K562 (cell line): ENCODE results near the gene GIPC3. TPM values are rescaled to one million over a fixed set of nuclear protein-coding genes. Genes with fewer than 3 reads are reported as not detected.

Experiments used
- BHLHE40 ChIP-seq: IDR thresholded peaks from 2 replicates; pipeline ENCODE4 v1.6.1; 2011; ENCODE audit warnings: low read length, improper control_type of control experiment
- BRCA1 ChIP-seq, 2 experiments: fragments of 450-650 bp in 1 of 2; sonication (generic) in 1 of 2; formaldehyde crosslinking in 1 of 2; IDR thresholded peaks; 2 replicates each; pipeline versions ENCODE4 v1.5.0 to v1.6.1; 2017 to 2020; ENCODE audit warnings: mild to moderate bottlenecking in 1 of 2, missing genetic modification reagents in 1 of 2
- DEAF1 ChIP-seq: fragments of 450-650 bp; formaldehyde crosslinking; IDR thresholded peaks from 2 replicates; pipeline ENCODE4 v1.4.0; 2020; ENCODE audit warnings: mild to moderate bottlenecking, moderate library complexity
- HCFC1 ChIP-seq: IDR thresholded peaks from 2 replicates; pipeline ENCODE4 v1.6.1; 2012; ENCODE audit warnings: low read depth, low read length, improper control_type of control experiment
- HNRNPH1 ChIP-seq: fragments of 200-400 bp; formaldehyde crosslinking; optimal IDR thresholded peaks from 2 replicates; pipeline ENCODE3; 2017; ENCODE audit warnings: low read depth, mild to moderate bottlenecking, low read length, moderate library complexity
- HSF4 ChIP-seq: fragments of 250-450 bp; sonication (Bioruptor Pico); IDR thresholded peaks from 2 replicates; pipeline ENCODE4 v2.1.2; 2022; ENCODE audit warnings: mild to moderate bottlenecking, moderate library complexity, borderline replicate concordance
- MAZ ChIP-seq, 2 experiments: fragments of 450-650 bp in 1 of 2; sonication (generic) in 1 of 2; formaldehyde crosslinking; IDR thresholded peaks in 1 of 2; conservative IDR thresholded peaks in 1 of 2; 2 replicates each; pipeline versions ENCODE4 v1.4.0 to v1.5.0; 2020; ENCODE audit warnings: mild to moderate bottlenecking in 1 of 2, missing genetic modification reagents in 1 of 2
- NBN ChIP-seq: fragments of 450-650 bp; IDR thresholded peaks from 2 replicates; pipeline ENCODE4 v1.6.1; 2016; ENCODE audit warnings: low read depth, mild to moderate bottlenecking
- PTBP1 ChIP-seq: fragments of 200-400 bp; formaldehyde crosslinking; IDR thresholded peaks from 2 replicates; pipeline ENCODE4 v1.6.1; 2017; ENCODE audit warnings: low read depth, low read length
- PURB ChIP-seq: sonication (generic); formaldehyde crosslinking; IDR thresholded peaks from 2 replicates; pipeline ENCODE4 v1.9.0; 2021; ENCODE audit warnings: low read depth, mild to moderate bottlenecking, missing genetic modification reagents
- RBM22 ChIP-seq: fragments of 200-400 bp; formaldehyde crosslinking; IDR thresholded peaks from 2 replicates; pipeline ENCODE4 v1.6.1; 2018; ENCODE audit warnings: low read length, low read depth; ENCODE audit not compliant: poor library complexity, severe bottlenecking
- SMARCA5 ChIP-seq: fragments of 450-650 bp; IDR thresholded peaks from 2 replicates; pipeline ENCODE4 v1.6.1; 2016
- WHSC1 ChIP-seq: IDR thresholded peaks from one replicate; pipeline ENCODE4 v1.6.1; 2012; ENCODE audit warnings: low read length, control low read depth, inconsistent platforms
- ZNF121 ChIP-seq: sonication (generic); formaldehyde crosslinking; conservative IDR thresholded peaks from 2 replicates; pipeline ENCODE4 v1.8.0; 2022; ENCODE audit warnings: missing genetic modification reagents
- ZNF436 ChIP-seq: fragments of 250-450, 450-650 bp; sonication (Bioruptor Pico); formaldehyde crosslinking; IDR thresholded peaks from 2 replicates; pipeline ENCODE4 v1.7.0; 2020; ENCODE audit warnings: mild to moderate bottlenecking
- ZNF551 ChIP-seq: fragments of 250-450 bp; sonication (Bioruptor Pico); IDR thresholded peaks from 2 replicates; pipeline ENCODE4 v1.5.0; 2021; ENCODE audit warnings: mild to moderate bottlenecking, moderate library complexity
- ZNF586 ChIP-seq: fragments of 450-650 bp; formaldehyde crosslinking; conservative IDR thresholded peaks from 2 replicates; pipeline ENCODE4 v1.4.0; 2020; ENCODE audit warnings: mild to moderate bottlenecking, moderate library complexity
- polyA plus RNA-seq, 8 experiments: library from polyadenylated mRNA; depleted of rRNA in 4 of 8; stranded (reverse) in 5 of 8; unstranded in 3 of 8; fragments of >200 nt; fragmentation: Nextera tagmentation in 2 of 8; fragmentation: Illumina TruSeq in 1 of 8; extraction: Ambion mirVana in 2 of 8; extraction: Trizol in 1 of 8; gene quantifications; 2 replicates each; pipeline versions ENCODE4 v1.2.1 to v1.2.3, GENCODE V29; 2011 to 2014; ENCODE audit warnings: inconsistent platforms in 1 of 8, missing spikeins in 1 of 8
- total RNA-seq, 7 experiments: library from RNA; depleted of rRNA in 6 of 7; stranded (reverse); fragments of >200 nt in 6 of 7; fragmentation: Illumina TruSeq in 2 of 7; extraction: Trizol in 2 of 7; gene quantifications; 2 replicates each; pipeline versions ENCODE4 v1.2.1 to v1.2.3, GENCODE V29; 2011 to 2021; ENCODE audit warnings: low replicate concordance in 1 of 7
- TF ChIP-seq, protein P1 (sequence below): fragments of 250-450 bp; sonication (Bioruptor Pico); IDR thresholded peaks from 2 replicates; pipeline ENCODE4 v1.8.0; 2021; ENCODE audit warnings: mild to moderate bottlenecking, moderate library complexity
- TF ChIP-seq, protein P2 (sequence below): fragments of 450-650 bp; formaldehyde crosslinking; IDR thresholded peaks from 2 replicates; pipeline ENCODE4 v1.4.0; 2020; ENCODE audit warnings: mild to moderate bottlenecking, moderate library complexity

GIPC3 gene
- total and polyA plus RNA-seq, 9 of the 15 experiments (the other 6 are each of a cell fraction or from before 2014, with no cell fraction given): 0.03 to 3.6 (median 1.5) TPM; not detected in 1

GRCh38 chr19:3544742-3545668 is 40.3 kb upstream of the GIPC3 start (continued):
- 0 out of 2 replicates have a peak, but pooled peaks have one; percentile 24 for TF ChIP-seq BHLHE40
- TF ChIP-seq, protein P1, sequence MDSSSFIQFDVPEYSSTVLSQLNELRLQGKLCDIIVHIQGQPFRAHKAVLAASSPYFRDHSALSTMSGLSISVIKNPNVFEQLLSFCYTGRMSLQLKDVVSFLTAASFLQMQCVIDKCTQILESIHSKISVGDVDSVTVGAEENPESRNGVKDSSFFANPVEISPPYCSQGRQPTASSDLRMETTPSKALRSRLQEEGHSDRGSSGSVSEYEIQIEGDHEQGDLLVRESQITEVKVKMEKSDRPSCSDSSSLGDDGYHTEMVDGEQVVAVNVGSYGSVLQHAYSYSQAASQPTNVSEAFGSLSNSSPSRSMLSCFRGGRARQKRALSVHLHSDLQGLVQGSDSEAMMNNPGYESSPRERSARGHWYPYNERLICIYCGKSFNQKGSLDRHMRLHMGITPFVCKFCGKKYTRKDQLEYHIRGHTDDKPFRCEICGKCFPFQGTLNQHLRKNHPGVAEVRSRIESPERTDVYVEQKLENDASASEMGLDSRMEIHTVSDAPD (CRISPR knock-in tag): no peak
- TF ChIP-seq MAZ (CRISPR knock-in tag; conservative IDR thresholded peaks at IDR 0.05 in 1 of 2, IDR thresholded peaks at IDR 0.05 in 1 of 2): peak; percentile 46 to 55; a peak in 1 of 4 replicates
- 0 out of 2 replicates have a peak, but pooled peaks have one; percentile 56 for TF ChIP-seq PTBP1
- TF ChIP-seq SMARCA5: peak; percentile 99
- TF ChIP-seq ZNF551 (CRISPR knock-in tag): no peak
- no peak for TF ChIP-seq RBM22
- TF ChIP-seq HSF4 (CRISPR knock-in tag): no peak
- TF ChIP-seq NBN: peak; percentile 21; the same call in 1 of the 2 replicates
- TF ChIP-seq, protein P2, sequence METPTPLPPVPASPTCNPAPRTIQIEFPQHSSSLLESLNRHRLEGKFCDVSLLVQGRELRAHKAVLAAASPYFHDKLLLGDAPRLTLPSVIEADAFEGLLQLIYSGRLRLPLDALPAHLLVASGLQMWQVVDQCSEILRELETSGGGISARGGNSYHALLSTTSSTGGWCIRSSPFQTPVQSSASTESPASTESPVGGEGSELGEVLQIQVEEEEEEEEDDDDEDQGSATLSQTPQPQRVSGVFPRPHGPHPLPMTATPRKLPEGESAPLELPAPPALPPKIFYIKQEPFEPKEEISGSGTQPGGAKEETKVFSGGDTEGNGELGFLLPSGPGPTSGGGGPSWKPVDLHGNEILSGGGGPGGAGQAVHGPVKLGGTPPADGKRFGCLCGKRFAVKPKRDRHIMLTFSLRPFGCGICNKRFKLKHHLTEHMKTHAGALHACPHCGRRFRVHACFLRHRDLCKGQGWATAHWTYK (CRISPR knock-in tag): no peak
- peak; percentile 20; the same call in 1 of the 2 replicates for TF ChIP-seq HCFC1
- TF ChIP-seq ZNF121 (CRISPR knock-in tag): no peak
- TF ChIP-seq HNRNPH1: no peak
- TF ChIP-seq DEAF1 (CRISPR knock-in tag): peak; percentile 61; the same call in 1 of the 2 replicates
- TF ChIP-seq BRCA1 (IDR thresholded peaks at IDR 0.05): no peak
- no peak for TF ChIP-seq BRCA1 (CRISPR knock-in tag; IDR thresholded peaks at IDR 0.05)
- TF ChIP-seq ZNF436 (CRISPR knock-in tag): peak; percentile 85
- TF ChIP-seq WHSC1: no peak
- TF ChIP-seq PURB: no peak
- TF ChIP-seq ZNF586 (CRISPR knock-in tag): no peak
